IMR-90 (cell line): ENCODE measurements around the gene OR7G3. TPM values are rescaled to one million over a fixed set of nuclear protein-coding genes. Genes with fewer than 3 reads are reported as not detected.

Experiments
- ATAC-seq: fragments of 200-7000 bp; cut with Tn5 transposase; 2 replicates; pipeline ENCODE4 v1.9.1; 2020; ENCODE audit warnings: low read depth, mild to moderate bottlenecking, moderate library complexity
- BruUV-seq: library from RNA; stranded (reverse); fragments of 400-500 nt; replicated peaks from 2 replicates; lab custom pipeline; 2021; lab: Mats Ljungman, UMichigan
- CTCF ChIA-PET: fragments of 300-600 bp; formaldehyde crosslinking; extraction: SDS; loops from one replicate; lab custom pipeline; 2021; ENCODE audit warnings: antibody characterized with exemption; lab: Yijun Ruan, JAX
- POLR2A ChIA-PET: fragments of 300-600 bp; sonication (Branson Sonifier 250); formaldehyde crosslinking; loops from one replicate; lab custom pipeline; 2022; ENCODE audit warnings: antibody characterized with exemption; ENCODE audit not compliant: unreplicated experiment; lab: Charles Lee
- DNase-seq: peaks from one replicate; pipeline ENCODE4 v3.0.0; 2013
- H2AFZ ChIP-seq: replicated peaks from 2 replicates; pipeline ENCODE3; 2013; ENCODE audit warnings: low read length, mild to moderate bottlenecking; ENCODE audit not compliant: poor library complexity
- H2AK5ac ChIP-seq: 2 replicates; pipeline ENCODE4 v1.6.1; 2013; ENCODE audit warnings: low read depth, low read length, inconsistent platforms
- H2AK9ac ChIP-seq: replicated peaks from 2 replicates; pipeline ENCODE3; 2013; ENCODE audit warnings: mild to moderate bottlenecking, low read depth, low read length, moderate library complexity; ENCODE audit not compliant: poor library complexity
- H2BK120ac ChIP-seq: 2 replicates; pipeline ENCODE4 v1.6.1; 2013; ENCODE audit warnings: low read depth, low read length, inconsistent platforms
- H2BK15ac ChIP-seq: 3 replicates; pipeline ENCODE4 v1.6.1; 2013; ENCODE audit warnings: low read depth, low read length, inconsistent platforms
- H2BK20ac ChIP-seq: 2 replicates; pipeline ENCODE4 v1.6.1; 2013; ENCODE audit warnings: low read depth, mild to moderate bottlenecking, inconsistent platforms, low read length, moderate library complexity
- H2BK5ac ChIP-seq: 2 replicates; pipeline ENCODE4 v1.6.1; 2013; ENCODE audit warnings: mild to moderate bottlenecking, low read depth, low read length, inconsistent platforms; ENCODE audit not compliant: poor library complexity, severe bottlenecking
- H3K14ac ChIP-seq: replicated peaks from 2 replicates; pipeline ENCODE4 v1.6.1; 2013; ENCODE audit warnings: low read depth, low read length, inconsistent platforms
- H3K18ac ChIP-seq: 2 replicates; pipeline ENCODE4 v1.6.1; 2013; ENCODE audit warnings: low read depth, low read length, control low read depth
- H3K23ac ChIP-seq: 2 replicates; pipeline ENCODE4 v1.6.1; 2013; ENCODE audit warnings: low read depth, low read length, inconsistent platforms
- H3K27ac ChIP-seq: 2 replicates; pipeline ENCODE4 v1.5.1; 2013; ENCODE audit warnings: mild to moderate bottlenecking, control low read depth, low read length; ENCODE audit not compliant: insufficient read depth
- H3K27me3 ChIP-seq: 2 replicates; pipeline ENCODE4 v1.6.1; 2013; ENCODE audit warnings: low read length; ENCODE audit not compliant: control insufficient read depth, insufficient read depth
- H3K36me3 ChIP-seq: 2 replicates; pipeline ENCODE4 v1.6.1; 2013; ENCODE audit warnings: low read length, mixed read lengths; ENCODE audit not compliant: control insufficient read depth, insufficient read depth
- H3K4ac ChIP-seq: 2 replicates; pipeline ENCODE4 v1.6.1; 2013; ENCODE audit warnings: low read depth, low read length, inconsistent platforms
- H3K4me1 ChIP-seq: 2 replicates; pipeline ENCODE4 v1.6.1; 2013; ENCODE audit warnings: low read length, mixed read lengths; ENCODE audit not compliant: control insufficient read depth, insufficient read depth
- H3K4me2 ChIP-seq: 2 replicates; pipeline ENCODE4 v1.6.1; 2013; ENCODE audit warnings: low read depth, mild to moderate bottlenecking, control low read depth, low read length, moderate library complexity
- H3K4me3 ChIP-seq: 2 replicates; pipeline ENCODE4 v1.5.1; 2013; ENCODE audit warnings: low read depth, mild to moderate bottlenecking, control low read depth, low read length, moderate library complexity; ENCODE audit not compliant: insufficient read depth
- H3K56ac ChIP-seq: 2 replicates; pipeline ENCODE4 v1.6.1; 2013; ENCODE audit warnings: low read length, inconsistent platforms; ENCODE audit not compliant: insufficient read depth; ENCODE audit errors: extremely low read depth
- H3K79me1 ChIP-seq, 2 experiments: 2 replicates each; pipeline ENCODE4 v1.6.1; 2013; ENCODE audit warnings: low read length in 2 of 2, inconsistent platforms in 1 of 2, low read depth in 1 of 2
- H3K9ac ChIP-seq: 2 replicates; pipeline ENCODE4 v1.6.1; 2013; ENCODE audit warnings: low read depth, low read length, control low read depth
- H3K9me1 ChIP-seq: 2 replicates; pipeline ENCODE4 v1.6.1; 2013; ENCODE audit warnings: low read length, inconsistent platforms; ENCODE audit not compliant: insufficient read depth
- H3K9me3 ChIP-seq: 2 replicates; pipeline ENCODE4 v1.6.1; 2013; ENCODE audit warnings: low read length; ENCODE audit not compliant: control insufficient read depth, insufficient read depth
- H4K20me1 ChIP-seq: 2 replicates; pipeline ENCODE4 v1.6.1; 2013; ENCODE audit warnings: low read length, inconsistent platforms; ENCODE audit not compliant: insufficient read depth
- H4K5ac ChIP-seq: 2 replicates; pipeline ENCODE4 v1.6.1; 2013; ENCODE audit warnings: mild to moderate bottlenecking, low read depth, low read length, control low read depth
- H4K8ac ChIP-seq, 2 experiments: 2 replicates each; pipeline ENCODE4 v1.6.1; 2013; ENCODE audit warnings: low read depth in 2 of 2, low read length in 2 of 2, control low read depth in 1 of 2, inconsistent platforms in 1 of 2
- H4K91ac ChIP-seq: 2 replicates; pipeline ENCODE4 v1.6.1; 2013; ENCODE audit warnings: low read depth, low read length, inconsistent platforms; ENCODE audit not compliant: insufficient read depth
- BHLHE40 ChIP-seq: fragments of 150-350 bp; IDR thresholded peaks from 2 replicates; pipeline ENCODE4 v1.6.1; 2016; ENCODE audit warnings: mild to moderate bottlenecking, low read depth, low read length
- CEBPB ChIP-seq: IDR thresholded peaks from 2 replicates; pipeline ENCODE4 v1.6.1; 2012; ENCODE audit warnings: low read depth, low read length, improper control_type of control experiment
- CHD1 ChIP-seq: IDR thresholded peaks from 2 replicates; pipeline ENCODE4 v1.6.1; 2012; ENCODE audit warnings: low read depth, low read length, improper control_type of control experiment
- FOS ChIP-seq: fragments of 150-350 bp; IDR thresholded peaks from 2 replicates; pipeline ENCODE4 v1.6.1; 2016; ENCODE audit warnings: low read depth, low read length
- MAFK ChIP-seq: IDR thresholded peaks from 2 replicates; pipeline ENCODE4 v1.6.1; 2012; ENCODE audit warnings: low read depth, low read length, improper control_type of control experiment
- MAZ ChIP-seq: IDR thresholded peaks from 2 replicates; pipeline ENCODE4 v1.6.1; 2012; ENCODE audit warnings: low read depth, mild to moderate bottlenecking, low read length, improper control_type of control experiment, moderate library complexity, borderline replicate concordance
- MXI1 ChIP-seq: IDR thresholded peaks from 2 replicates; pipeline ENCODE4 v1.6.1; 2012; ENCODE audit warnings: low read depth, mild to moderate bottlenecking, low read length, moderate library complexity, borderline replicate concordance
- NFE2L2 ChIP-seq: fragments of 150-350 bp; IDR thresholded peaks from 2 replicates; pipeline ENCODE4 v1.6.1; 2016; ENCODE audit warnings: low read depth, mild to moderate bottlenecking, low read length
- RAD21 ChIP-seq: IDR thresholded peaks from 2 replicates; pipeline ENCODE4 v1.6.1; 2012; ENCODE audit warnings: low read length, improper control_type of control experiment
- RFX5 ChIP-seq: IDR thresholded peaks from 2 replicates; pipeline ENCODE4 v1.8.0; 2012; ENCODE audit warnings: low read depth, mild to moderate bottlenecking, low read length, moderate library complexity
- SMC3 ChIP-seq: fragments of 150-350 bp; IDR thresholded peaks from 2 replicates; pipeline ENCODE4 v1.6.1; 2016; ENCODE audit warnings: low read depth, mild to moderate bottlenecking, antibody characterized with exemption, low read length, moderate library complexity
- USF2 ChIP-seq: fragments of 150-350 bp; IDR thresholded peaks from 2 replicates; pipeline ENCODE4 v1.6.1; 2017; ENCODE audit warnings: mild to moderate bottlenecking, antibody characterized with exemption, low read length, low read depth
- WGBS, 2 experiments: methylation state at CpG; one replicate each; pipeline versions ENCODE4 v1.1.5 to v1.1.7; 2013; ENCODE audit warnings: missing lambda C conversion rate in 2 of 2; ENCODE audit not compliant: insufficient read length in 1 of 2; ENCODE audit errors: extremely low coverage in 2 of 2; 5-methylcytosine and 5-hydroxymethylcytosine counted together
- dilution Hi-C: fragments of 300-500 bp; cut with HindIII; formaldehyde crosslinking; loops from one replicate; pipeline ENCODE4 v1.14.3; 2018; ENCODE audit warnings: low sequenced_read_pairs; ENCODE audit not compliant: unreplicated experiment
- in situ Hi-C: fragments of 300-500 bp; cut with MboI; formaldehyde crosslinking; loops from 3 replicates; pipeline ENCODE4 v1.14.3; 2019; ENCODE audit warnings: low sequenced_read_pairs, inconsistent platforms, mixed read lengths
- intact Hi-C: fragments of 100-400 bp; cut with micrococcal nuclease; formaldehyde crosslinking; loops from 2 replicates; pipeline ENCODE4 v1.10.0; 2022
- polyA plus RNA-seq, 3 experiments: library from polyadenylated mRNA; depleted of rRNA; stranded (reverse); fragments of >200 nt; gene quantifications; 2 replicates each; pipeline ENCODE4 v1.2.3, GENCODE V29; 2012; ENCODE audit warnings: low replicate concordance in 1 of 3
- total RNA-seq: library from RNA; depleted of rRNA; stranded (reverse); fragments of >200 nt; gene quantifications from 2 replicates; pipeline ENCODE4 v1.2.3, GENCODE V29; 2012
- TF ChIP-seq, protein P1 (sequence below): fragments of 150-350 bp; IDR thresholded peaks from 2 replicates; pipeline ENCODE4 v1.6.1; 2016; ENCODE audit warnings: low read depth, mild to moderate bottlenecking, low read length, moderate library complexity, borderline replicate concordance
- TF ChIP-seq, protein P2 (sequence below): conservative IDR thresholded peaks from 2 replicates; pipeline ENCODE4 v1.5.1; 2012; ENCODE audit warnings: mild to moderate bottlenecking, low read depth, low read length, improper control_type of control experiment

Gene OR7G3
- total and polyA plus RNA-seq, 2 of the 4 experiments (the other 2 are of a cell fraction) = not detected

- Histone ChIP-seq H4K5ac (no peak within 1 kb of the TSS), H3K27ac (no peak within 1 kb of the TSS), H3K56ac (no peak within 1 kb of the TSS), H3K18ac (no peak within 1 kb of the TSS), H2AK5ac (no peak within 1 kb of the TSS), H4K8ac (no peak within 1 kb of the TSS), H3K14ac (no peak within 1 kb of the TSS), H3K27me3 (no peaks in the 10 kb centered on the region), H3K36me3 (no peaks in the 10 kb centered on the region), H3K9ac (no peak within 1 kb of the TSS), H3K4ac (no peak within 1 kb of the TSS), H3K4me1 (no peaks in the 10 kb centered on the region), H2AFZ (no peak within 1 kb of the TSS), H2BK120ac (no peak within 1 kb of the TSS), H2AK9ac (no peak within 1 kb of the TSS), H4K20me1 (no peaks in the 10 kb centered on the region), H4K91ac (no peak within 1 kb of the TSS), H2BK15ac (no peak within 1 kb of the TSS), H3K4me3 (no peak within 1 kb of the TSS), H2BK5ac (no peak within 1 kb of the TSS), H3K9me1 (no peaks in the 10 kb centered on the region), H3K4me2 (no peak within 1 kb of the TSS), H2BK20ac (no peak within 1 kb of the TSS), H3K9me3 (peaks cover 5% of the 10 kb centered on the region; the same call in 1 of the 2 replicates), H3K23ac (no peak within 1 kb of the TSS), H3K79me1 (no peaks in the 10 kb centered on the region)
- TF ChIP-seq NFE2L2 (no peak), USF2 (no peak), RFX5 (no peak), MXI1 (no peak), CHD1 (no peak), CEBPB (no peak), SMC3 (no peak), MAFK (no peak), RAD21 (no peak), FOS (no peak), BHLHE40 (no peak), MAZ (no peak)
- TF ChIP-seq, protein P1, sequence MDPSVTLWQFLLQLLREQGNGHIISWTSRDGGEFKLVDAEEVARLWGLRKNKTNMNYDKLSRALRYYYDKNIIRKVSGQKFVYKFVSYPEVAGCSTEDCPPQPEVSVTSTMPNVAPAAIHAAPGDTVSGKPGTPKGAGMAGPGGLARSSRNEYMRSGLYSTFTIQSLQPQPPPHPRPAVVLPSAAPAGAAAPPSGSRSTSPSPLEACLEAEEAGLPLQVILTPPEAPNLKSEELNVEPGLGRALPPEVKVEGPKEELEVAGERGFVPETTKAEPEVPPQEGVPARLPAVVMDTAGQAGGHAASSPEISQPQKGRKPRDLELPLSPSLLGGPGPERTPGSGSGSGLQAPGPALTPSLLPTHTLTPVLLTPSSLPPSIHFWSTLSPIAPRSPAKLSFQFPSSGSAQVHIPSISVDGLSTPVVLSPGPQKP = no peak
- TF ChIP-seq, protein P2, sequence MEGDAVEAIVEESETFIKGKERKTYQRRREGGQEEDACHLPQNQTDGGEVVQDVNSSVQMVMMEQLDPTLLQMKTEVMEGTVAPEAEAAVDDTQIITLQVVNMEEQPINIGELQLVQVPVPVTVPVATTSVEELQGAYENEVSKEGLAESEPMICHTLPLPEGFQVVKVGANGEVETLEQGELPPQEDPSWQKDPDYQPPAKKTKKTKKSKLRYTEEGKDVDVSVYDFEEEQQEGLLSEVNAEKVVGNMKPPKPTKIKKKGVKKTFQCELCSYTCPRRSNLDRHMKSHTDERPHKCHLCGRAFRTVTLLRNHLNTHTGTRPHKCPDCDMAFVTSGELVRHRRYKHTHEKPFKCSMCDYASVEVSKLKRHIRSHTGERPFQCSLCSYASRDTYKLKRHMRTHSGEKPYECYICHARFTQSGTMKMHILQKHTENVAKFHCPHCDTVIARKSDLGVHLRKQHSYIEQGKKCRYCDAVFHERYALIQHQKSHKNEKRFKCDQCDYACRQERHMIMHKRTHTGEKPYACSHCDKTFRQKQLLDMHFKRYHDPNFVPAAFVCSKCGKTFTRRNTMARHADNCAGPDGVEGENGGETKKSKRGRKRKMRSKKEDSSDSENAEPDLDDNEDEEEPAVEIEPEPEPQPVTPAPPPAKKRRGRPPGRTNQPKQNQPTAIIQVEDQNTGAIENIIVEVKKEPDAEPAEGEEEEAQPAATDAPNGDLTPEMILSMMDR = no peak
- no TSS peak for BruUV-seq
- POLR2A ChIA-PET = no interaction called here
- in situ Hi-C loops (loop anchor here (25.0 kb wide), 1 partner anchor 424 kb away; no protein-coding TSS in a partner anchor), intact Hi-C loops (no loop called here), dilution Hi-C loops (no loop called here)
- no CpG with 5 or more reads among the region's 2 CpGs for WGBS, 2 experiments
- CTCF ChIA-PET = no interaction called here
- ATAC-seq (no peak), DNase-seq (no peak)
Measured at GRCh38 chr19:9086761-9087160, 40.0 kb downstream of the OR7G3 start, which contains the start of gene OR1M1. OR1M1 (plus strand) TSS chr19:9087061; CDS start chr19:9093245, 6,184 bp downstream.
